ENCODE data around the gene SLC28A1. TPM values are rescaled to one million over a fixed set of nuclear protein-coding genes. Genes with fewer than 3 reads are reported as not detected.

Gene SLC28A1
- total and polyA plus RNA-seq, 7 experiments from 2014 or later: not detected

- no peak for ATAC-seq
- intact Hi-C loops (cut with micrococcal nuclease): no loop called here
- no peaks in the 10 kb centered on the region for H3K27me3 ChIP-seq (ENCODE audit: control insufficient read depth in 2 of 2, insufficient read depth in 2 of 2, low read length in 2 of 2)
- no peak overlapping the region for H3K27ac ChIP-seq (ENCODE audit: low read depth, low read length)
- H3K4me3 ChIP-seq (ENCODE audit: low read length): no peak overlapping the region
- H3K27me3 Mint-ChIP-seq: peaks cover 0 to 5% (median 0%) of the 10 kb centered on the region in 5 donors
- H3K4me1 Mint-ChIP-seq: no peaks in the 10 kb centered on the region
- no peaks in the 10 kb centered on the region for H3K36me3 ChIP-seq (ENCODE audit: control insufficient read depth in 2 of 3, insufficient read depth in 3 of 3, low read length in 3 of 3)
- H3K4me3 Mint-ChIP-seq: no peak overlapping the region
- ChIA-PET POLR2A (no interaction called here), CTCF (no interaction called here)
- DNase-seq: no peak
- no peaks in the 10 kb centered on the region for H3K4me1 ChIP-seq (ENCODE audit: control insufficient read depth in 2 of 2, insufficient read depth in 2 of 2, low read length in 2 of 2)
- no peaks in the 10 kb centered on the region for H3K9me3 ChIP-seq (ENCODE audit: control insufficient read depth in 2 of 3, low read length in 3 of 3)
- peaks cover 0 to 3% (median 0%) of the 10 kb centered on the region in 5 donors for H3K36me3 Mint-ChIP-seq
- H3K27ac Mint-ChIP-seq: no peak overlapping the region
- H3K9me3 Mint-ChIP-seq: peaks cover 0 to 10% (median 0%) of the 10 kb centered on the region in 11 donors
These were observed 20.8 kb downstream of the SLC28A1 start for GRCh38 chr15:84905016-84905916.

GRCh38 chr15:84907731-84908130, 23.3 kb downstream of the SLC28A1 start:
- CTCF ChIA-PET: no interaction called here
- no peak overlapping the region for H3K27ac ChIP-seq (ENCODE audit: low read depth, low read length)
- peaks cover 0 to 11% (median 0%) of the 10 kb centered on the region in 7 donors for H3K4me1 Mint-ChIP-seq
- H3K4me3 Mint-ChIP-seq: no peak overlapping the region
- ATAC-seq (no peak), DNase-seq (no peak)
- H3K4me3 ChIP-seq (ENCODE audit: low read length): no peak overlapping the region
- no peaks in the 10 kb centered on the region for H3K4me1 ChIP-seq (ENCODE audit: control insufficient read depth in 2 of 2, insufficient read depth in 2 of 2, low read length in 2 of 2)
- H3K9me3 Mint-ChIP-seq: no peaks in the 10 kb centered on the region
- H3K36me3 ChIP-seq (ENCODE audit: control insufficient read depth in 2 of 3, insufficient read depth in 3 of 3, low read length in 3 of 3): no peaks in the 10 kb centered on the region
- no peak overlapping the region for H3K27ac Mint-ChIP-seq
- H3K36me3 Mint-ChIP-seq: no peaks in the 10 kb centered on the region
- POLR2A ChIA-PET: interaction anchor here (0.6 kb wide), 1 partner anchor 64 kb away, joined by 3 read pairs; no protein-coding TSS in a partner anchor
- intact Hi-C loops (cut with micrococcal nuclease): no loop called here
- no peaks in the 10 kb centered on the region for H3K27me3 ChIP-seq (ENCODE audit: control insufficient read depth in 2 of 2, insufficient read depth in 2 of 2, low read length in 2 of 2)
- H3K9me3 ChIP-seq (ENCODE audit: control insufficient read depth in 2 of 3, low read length in 3 of 3): no peaks in the 10 kb centered on the region
- peaks cover 0 to 3% (median 0%) of the 10 kb centered on the region in 5 donors for H3K27me3 Mint-ChIP-seq

DNA sequence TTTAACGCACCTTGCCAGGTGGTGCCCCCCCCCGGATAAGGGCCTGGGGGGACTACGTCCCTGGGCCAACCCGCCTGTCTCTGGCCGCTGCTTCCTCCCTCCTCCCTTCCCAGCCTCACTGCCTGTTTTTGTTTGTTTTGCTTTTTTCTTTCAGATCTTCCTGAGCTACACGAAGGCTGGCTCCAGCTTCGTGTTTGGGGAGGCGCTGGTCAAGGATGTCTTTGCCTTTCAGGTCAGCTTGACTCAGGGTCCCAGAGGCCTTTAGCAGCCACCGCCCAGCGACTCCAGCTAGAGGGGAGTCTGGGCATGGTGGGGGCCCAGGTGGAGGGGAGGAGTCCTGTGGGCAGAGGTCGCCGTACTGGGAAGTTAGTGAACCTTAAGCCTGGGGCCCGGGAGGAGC, 24.1 kb downstream of the SLC28A1 start:
- Histone ChIP-seq H3K36me3 (ENCODE audit: control insufficient read depth in 2 of 3, insufficient read depth in 3 of 3, low read length in 3 of 3) (no peaks in the 10 kb centered on the region), H3K4me3 (ENCODE audit: low read length) (no peak overlapping the region), H3K27me3 (ENCODE audit: control insufficient read depth in 2 of 2, insufficient read depth in 2 of 2, low read length in 2 of 2) (no peaks in the 10 kb centered on the region), H3K27ac (ENCODE audit: low read depth, low read length) (no peak overlapping the region), H3K4me1 (ENCODE audit: control insufficient read depth in 2 of 2, insufficient read depth in 2 of 2, low read length in 2 of 2) (no peaks in the 10 kb centered on the region), H3K9me3 (ENCODE audit: control insufficient read depth in 2 of 3, low read length in 3 of 3) (no peaks in the 10 kb centered on the region)
- H3K9me3 Mint-ChIP-seq: no peaks in the 10 kb centered on the region
- POLR2A ChIA-PET: interaction anchor here (0.7 kb wide), 1 partner anchor 23 kb away, joined by 3 read pairs; no protein-coding TSS in a partner anchor
- H3K36me3 Mint-ChIP-seq: no peaks in the 10 kb centered on the region
- DNase-seq (no peak), ATAC-seq (no peak)
- intact Hi-C loops (cut with micrococcal nuclease): no loop called here
- no peak overlapping the region for H3K4me3 Mint-ChIP-seq
- H3K27ac Mint-ChIP-seq: no peak overlapping the region
- CTCF ChIA-PET: no interaction called here
- peaks cover 0 to 13% (median 0%) of the 10 kb centered on the region in 7 donors for H3K4me1 Mint-ChIP-seq
- peaks cover 0 to 3% (median 0%) of the 10 kb centered on the region in 5 donors for H3K27me3 Mint-ChIP-seq

DNA sequence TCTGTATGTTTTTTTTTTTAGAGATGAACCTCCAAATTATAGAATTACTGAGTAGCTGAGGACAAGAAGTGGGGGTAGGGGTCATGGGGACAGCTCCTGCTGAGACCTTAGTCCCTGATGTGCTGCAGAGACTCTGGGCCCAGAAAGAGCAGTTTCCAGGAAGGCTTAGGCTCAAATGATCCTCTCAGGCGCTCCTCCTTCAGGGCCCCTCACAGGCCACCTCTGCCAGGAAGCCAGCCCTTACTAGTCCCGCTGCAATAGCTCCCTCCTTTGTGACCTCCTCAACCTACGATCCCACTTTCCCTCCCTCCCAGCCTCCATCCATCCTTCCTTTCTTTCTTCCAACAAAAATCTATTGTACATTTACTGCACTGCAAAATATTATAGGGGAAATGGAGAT, 24.6 kb downstream of the SLC28A1 start:
- Mint-ChIP-seq H3K4me3 (no peak overlapping the region), H3K9me3 (no peaks in the 10 kb centered on the region), H3K27ac (no peak overlapping the region), H3K27me3 (peaks cover 0 to 3% (median 0%) of the 10 kb centered on the region in 5 donors), H3K4me1 (peaks cover 0 to 13% (median 0%) of the 10 kb centered on the region in 7 donors), H3K36me3 (no peaks in the 10 kb centered on the region)
- intact Hi-C loops (cut with micrococcal nuclease): no loop called here
- H3K36me3 ChIP-seq (ENCODE audit: control insufficient read depth in 2 of 3, insufficient read depth in 3 of 3, low read length in 3 of 3): no peaks in the 10 kb centered on the region
- H3K4me1 ChIP-seq (ENCODE audit: control insufficient read depth in 2 of 2, insufficient read depth in 2 of 2, low read length in 2 of 2): no peaks in the 10 kb centered on the region
- H3K9me3 ChIP-seq (ENCODE audit: control insufficient read depth in 2 of 3, low read length in 3 of 3): no peaks in the 10 kb centered on the region
- H3K27ac ChIP-seq (ENCODE audit: low read depth, low read length): no peak overlapping the region
- no peak overlapping the region for H3K4me3 ChIP-seq (ENCODE audit: low read length)
- ATAC-seq (no peak), DNase-seq (no peak)
- ChIA-PET POLR2A (interaction anchor here (0.7 kb wide), 1 partner anchor 22 kb away, joined by 3 read pairs; no protein-coding TSS in a partner anchor), CTCF (no interaction called here)
- H3K27me3 ChIP-seq (ENCODE audit: control insufficient read depth in 2 of 2, insufficient read depth in 2 of 2, low read length in 2 of 2): no peaks in the 10 kb centered on the region

DNA sequence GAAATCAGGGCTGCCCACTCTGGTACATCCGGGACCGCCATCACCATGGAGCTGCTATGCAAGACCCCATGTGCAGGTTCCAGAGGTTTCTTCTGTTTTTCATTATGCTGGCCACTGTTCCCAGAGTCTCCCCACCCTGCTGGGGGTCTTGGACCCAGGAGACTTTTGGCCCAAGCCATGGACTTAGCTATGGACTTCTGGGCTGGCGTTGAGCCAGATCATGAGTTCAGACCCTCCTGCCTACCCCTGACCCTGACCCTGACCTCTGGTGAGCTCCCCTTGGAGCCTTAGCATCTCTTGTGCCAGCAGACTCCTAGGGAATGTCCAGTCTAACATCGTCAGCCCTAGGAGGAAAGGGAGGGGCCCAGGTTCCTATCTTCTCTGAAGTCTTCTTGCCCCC, 25.3 kb downstream of the SLC28A1 start:
- Histone ChIP-seq H3K27ac (ENCODE audit: low read depth, low read length) (no peak overlapping the region), H3K4me3 (ENCODE audit: low read length) (no peak overlapping the region), H3K36me3 (ENCODE audit: control insufficient read depth in 2 of 3, insufficient read depth in 3 of 3, low read length in 3 of 3) (no peaks in the 10 kb centered on the region), H3K9me3 (ENCODE audit: control insufficient read depth in 2 of 3, low read length in 3 of 3) (no peaks in the 10 kb centered on the region), H3K27me3 (ENCODE audit: control insufficient read depth in 2 of 2, insufficient read depth in 2 of 2, low read length in 2 of 2) (no peaks in the 10 kb centered on the region), H3K4me1 (ENCODE audit: control insufficient read depth in 2 of 2, insufficient read depth in 2 of 2, low read length in 2 of 2) (no peaks in the 10 kb centered on the region)
- peaks cover 0 to under 1% (median 0%) of the 10 kb centered on the region in 5 donors for H3K36me3 Mint-ChIP-seq
- H3K27ac Mint-ChIP-seq: no peak overlapping the region
- peaks cover 0 to under 1% (median 0%) of the 10 kb centered on the region in 11 donors for H3K9me3 Mint-ChIP-seq
- ChIA-PET POLR2A (no interaction called here), CTCF (no interaction called here)
- H3K27me3 Mint-ChIP-seq: peaks cover 0 to 5% (median 0%) of the 10 kb centered on the region in 5 donors
- no peak overlapping the region for H3K4me3 Mint-ChIP-seq
- H3K4me1 Mint-ChIP-seq: peaks cover 0 to 18% (median 0%) of the 10 kb centered on the region in 7 donors
- ATAC-seq (no peak), DNase-seq (no peak)
- intact Hi-C loops (cut with micrococcal nuclease): no loop called here

DNA sequence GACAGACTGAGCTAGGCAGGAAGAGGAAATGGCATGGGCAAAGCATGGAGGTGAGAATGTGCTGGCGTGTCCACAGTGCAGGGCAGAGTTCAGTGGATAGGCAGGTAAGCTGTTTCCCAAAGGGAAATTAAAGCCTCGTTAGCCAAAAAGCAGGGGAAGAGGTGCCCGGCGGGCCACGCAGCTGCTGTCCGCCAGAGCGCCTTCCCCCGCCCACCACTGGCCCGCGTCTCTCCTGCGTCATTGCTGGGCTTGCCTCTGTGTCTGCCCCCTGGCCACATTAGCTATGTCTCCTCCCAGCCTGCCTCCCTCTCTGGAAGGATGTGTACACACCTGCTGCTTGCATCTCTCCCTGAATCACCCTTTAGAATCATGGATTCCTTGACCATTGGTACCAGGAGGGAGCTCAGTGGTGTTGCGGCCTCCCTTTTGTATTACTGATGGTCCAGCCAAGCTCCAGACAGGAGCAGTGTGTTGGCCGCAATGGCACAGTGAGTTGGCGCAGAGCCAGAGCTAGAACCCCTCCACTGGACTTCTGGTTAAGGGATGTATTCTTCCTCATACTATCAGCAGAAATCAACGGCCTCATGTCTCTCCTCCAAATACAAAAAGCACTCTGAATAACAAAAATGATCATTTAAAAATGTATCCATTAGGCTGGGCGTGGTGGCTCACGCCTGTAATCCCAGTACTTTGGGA, 26.6 kb downstream of the SLC28A1 start:
- no peaks in the 10 kb centered on the region for H3K27me3 ChIP-seq (ENCODE audit: control insufficient read depth in 2 of 2, insufficient read depth in 2 of 2, low read length in 2 of 2)
- H3K9me3 Mint-ChIP-seq: peaks cover 0 to 2% (median 0%) of the 10 kb centered on the region in 11 donors
- no peak overlapping the region for H3K4me3 ChIP-seq (ENCODE audit: low read length)
- H3K36me3 ChIP-seq (ENCODE audit: control insufficient read depth in 2 of 3, insufficient read depth in 3 of 3, low read length in 3 of 3): no peaks in the 10 kb centered on the region
- ChIA-PET CTCF (no interaction called here), POLR2A (no interaction called here)
- no peak overlapping the region for H3K27ac Mint-ChIP-seq
- no peak overlapping the region for H3K4me3 Mint-ChIP-seq
- ATAC-seq: no peak
- H3K27me3 Mint-ChIP-seq: peaks cover 0 to 13% (median 6%) of the 10 kb centered on the region in 5 donors
- no peaks in the 10 kb centered on the region for H3K4me1 ChIP-seq (ENCODE audit: control insufficient read depth in 2 of 2, insufficient read depth in 2 of 2, low read length in 2 of 2)
- no peak overlapping the region for H3K27ac ChIP-seq (ENCODE audit: low read depth, low read length)
- peaks cover 0 to 28% (median 0%) of the 10 kb centered on the region in 7 donors for H3K4me1 Mint-ChIP-seq
- no peak for DNase-seq
- H3K9me3 ChIP-seq (ENCODE audit: control insufficient read depth in 2 of 3, low read length in 3 of 3): no peaks in the 10 kb centered on the region
- intact Hi-C loops (cut with micrococcal nuclease): no loop called here
- H3K36me3 Mint-ChIP-seq: peaks cover 0 to 2% (median 0%) of the 10 kb centered on the region in 5 donors

Data from naive thymus-derived CD4-positive, alpha-beta T cell (primary cell).